Measurements from ENCODE around the gene SLC29A1. TPM values are rescaled to one million over a fixed set of nuclear protein-coding genes. Genes with fewer than 3 reads are reported as not detected.
A peak's percentile ranks its signal among the peaks of the same experiment; 100 is the strongest.

Gene SLC29A1
- total and polyA plus RNA-seq, 2 of the 8 experiments (the other 6 are each of a cell fraction or from before 2014, with no cell fraction given) = 187 to 558 TPM

- TF ChIP-seq RFX5 (IDR thresholded peaks at IDR 0.05; ENCODE audit: borderline replicate concordance, low read depth, low read length) (no peak), E2F6 (IDR thresholded peaks at IDR 0.05) (no peak), KDM1A (IDR thresholded peaks at IDR 0.05; ENCODE audit: borderline replicate concordance, low read length) (no peak), JUN (IDR thresholded peaks at IDR 0.05; ENCODE audit: low read depth, low read length) (no peak), PHF8 (conservative IDR thresholded peaks at IDR 0.05; ENCODE audit: low read depth, low read length) (no peak), SUZ12 (IDR thresholded peaks at IDR 0.05; ENCODE audit: low read length) (no peak), POLR2A (IDR thresholded peaks at IDR 0.05; ENCODE audit: control extremely low read depth in 1 of 2, low read depth in 2 of 2, low read length in 2 of 2) (peak in 1 of 2 experiments; percentile 95; a peak in 2 of 3 replicates), CBX5 (IDR thresholded peaks at IDR 0.05; ENCODE audit: low read depth, low read length) (no peak), KDM4A (IDR thresholded peaks at IDR 0.05; ENCODE audit: low read depth, low read length, severe bottlenecking) (no peak), SAP30 (IDR thresholded peaks at IDR 0.05; ENCODE audit: insufficient read depth, insufficient replicate concordance, low read length) (no peak), TBP (IDR thresholded peaks at IDR 0.05; ENCODE audit: low read depth, low read length) (no peak), CREB1 (IDR thresholded peaks at IDR 0.05) (no peak), GABPA (IDR thresholded peaks at IDR 0.05; ENCODE audit: borderline replicate concordance, insufficient read depth, low read length) (no peak), EZH2 (IDR thresholded peaks at IDR 0.05; ENCODE audit: low read depth, low read length, severe bottlenecking) (no peak), CHD2 (IDR thresholded peaks at IDR 0.05; ENCODE audit: low read length) (peak; percentile 22; the same call in 1 of the 2 replicates), TEAD4 (IDR thresholded peaks at IDR 0.05; ENCODE audit: low read depth, low read length) (no peak), EGR1 (IDR thresholded peaks at IDR 0.05; ENCODE audit: borderline replicate concordance, low read depth, low read length) (0 out of 2 replicates have a peak, but pooled peaks have one; percentile 17), SIRT6 (IDR thresholded peaks at IDR 0.05; ENCODE audit: low read length) (peak; percentile 50), ATF2 (IDR thresholded peaks at IDR 0.05; ENCODE audit: low read length) (peak; percentile 74; the same call in 1 of the 2 replicates)
- TF ChIP-seq, protein P1, sequence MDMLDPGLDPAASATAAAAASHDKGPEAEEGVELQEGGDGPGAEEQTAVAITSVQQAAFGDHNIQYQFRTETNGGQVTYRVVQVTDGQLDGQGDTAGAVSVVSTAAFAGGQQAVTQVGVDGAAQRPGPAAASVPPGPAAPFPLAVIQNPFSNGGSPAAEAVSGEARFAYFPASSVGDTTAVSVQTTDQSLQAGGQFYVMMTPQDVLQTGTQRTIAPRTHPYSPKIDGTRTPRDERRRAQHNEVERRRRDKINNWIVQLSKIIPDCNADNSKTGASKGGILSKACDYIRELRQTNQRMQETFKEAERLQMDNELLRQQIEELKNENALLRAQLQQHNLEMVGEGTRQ (IDR thresholded peaks at IDR 0.05; ENCODE audit: low read length) = no peak
Observed at GRCh38 chr6:44254191-44255104, 31.1 kb downstream of the SLC29A1 start (continued).
